Activated CD4-positive, alpha-beta memory T cell treated with anti-CD3 and anti-CD28 coated beads, Interleukin-2, amount 10 ng/mL, durations not matched to agents 7 days and 5 days (primary cell): ENCODE data around the gene JPT2. TPM values are rescaled to one million over a fixed set of nuclear protein-coding genes. Genes with fewer than 3 reads are reported as not detected.
"Not testable (repeated sequence)": the region's sequence is repeated elsewhere in the genome, so short reads cannot be mapped to it uniquely, and the experiment has no call there.

Experiments
- CTCF ChIA-PET: fragments of 350-600 bp; sonication (Branson Sonifier 250); formaldehyde crosslinking; loops from one replicate; lab custom pipeline; 2021; ENCODE audit warnings: antibody characterized with exemption, inconsistent platforms; lab: Charles Lee
- POLR2A ChIA-PET: fragments of 350-600 bp; sonication (Branson Sonifier 250); formaldehyde crosslinking; loops from one replicate; lab custom pipeline; 2021; ENCODE audit warnings: antibody characterized with exemption; lab: Charles Lee
- DNase-seq: peaks from one replicate; pipeline ENCODE4 v3.0.0-alpha.2; 2020
- H3K27ac Mint-ChIP-seq: one replicate; pipeline ENCODE4 v1.8.0; 2021; ENCODE audit warnings: mild to moderate bottlenecking, mixed read lengths
- H3K27me3 Mint-ChIP-seq: one replicate; pipeline ENCODE4 v1.8.0; 2021; ENCODE audit warnings: mixed read lengths
- H3K36me3 Mint-ChIP-seq: one replicate; pipeline ENCODE4 v1.8.0; 2021; ENCODE audit warnings: low read depth, mixed read lengths
- H3K4me1 Mint-ChIP-seq: one replicate; pipeline ENCODE4 v1.8.0; 2021; ENCODE audit warnings: mixed read lengths
- H3K4me3 Mint-ChIP-seq: one replicate; pipeline ENCODE4 v1.8.0; 2021; ENCODE audit warnings: mild to moderate bottlenecking, mixed read lengths
- H3K9me3 Mint-ChIP-seq: one replicate; pipeline ENCODE4 v1.8.0; 2021; ENCODE audit warnings: mixed read lengths
- total RNA-seq, 2 experiments: library from RNA; stranded (reverse); gene quantifications; one replicate each; pipeline ENCODE4 v1.2.3, GENCODE V29; 2021

Gene JPT2
- total RNA-seq, 2 experiments from 2014 or later: 44.9 to 48.9 TPM

- DNase-seq, H3K27me3 Mint-ChIP-seq, H3K4me3 Mint-ChIP-seq, H3K9me3 Mint-ChIP-seq, H3K36me3 Mint-ChIP-seq, H3K27ac Mint-ChIP-seq: not testable (repeated sequence)
- ChIA-PET CTCF (interaction anchor here (4.4 kb wide), 1 partner anchor 11 kb away, joined by 27 read pairs; the partner anchor contains the start of gene MAPK8IP3), POLR2A (interaction anchor here (1.9 kb wide), 1 partner anchor 11 kb away, joined by 4 read pairs; no protein-coding TSS in a partner anchor)
- H3K4me1 Mint-ChIP-seq: peaks cover 32% of the 10 kb centered on the region
Observed at GRCh38 chr16:1718236-1718635, 40.2 kb downstream of the JPT2 start.

- not testable (repeated sequence) for H3K36me3 Mint-ChIP-seq, H3K27ac Mint-ChIP-seq, H3K27me3 Mint-ChIP-seq, H3K4me3 Mint-ChIP-seq, DNase-seq, H3K9me3 Mint-ChIP-seq
- peaks cover 38% of the 10 kb centered on the region for H3K4me1 Mint-ChIP-seq
- CTCF ChIA-PET: interaction anchor here (0.9 to 4.4 kb wide), 2 partner anchors 10 to 13 kb away, joined by 5 to 27 read pairs; partner anchors contain the start of gene MAPK8IP3
- POLR2A ChIA-PET: interaction anchor here (0.7 to 1.8 kb wide), 4 partner anchors 11 to 41 kb away, joined by 3 to 6 read pairs (median 3); partner anchors contain the start of gene MAPK8IP3
Observed at GRCh38 chr16:1719559-1720229, 41.6 kb downstream of the JPT2 start.

GRCh38 chr16:1721372-1721771, 43.3 kb downstream of the JPT2 start:
- no peak for DNase-seq
- H3K27me3 Mint-ChIP-seq: no peaks in the 10 kb centered on the region
- ChIA-PET CTCF (no interaction called here), POLR2A (interaction anchor here (0.8 kb wide), 1 partner anchor 43 kb away, joined by 3 read pairs; no protein-coding TSS in a partner anchor)
- H3K27ac Mint-ChIP-seq: peak overlapping the region; percentile 21
- H3K4me1 Mint-ChIP-seq: peaks cover 38% of the 10 kb centered on the region
- H3K9me3 Mint-ChIP-seq: no peaks in the 10 kb centered on the region
- H3K4me3 Mint-ChIP-seq: no peak overlapping the region
- peaks cover 4% of the 10 kb centered on the region for H3K36me3 Mint-ChIP-seq

GRCh38 chr16:1723450-1724147, 45.5 kb downstream of the JPT2 start:
- peak; percentile 48 for DNase-seq
- no peaks in the 10 kb centered on the region for H3K9me3 Mint-ChIP-seq
- no peak overlapping the region for H3K4me3 Mint-ChIP-seq
- H3K27me3 Mint-ChIP-seq: no peaks in the 10 kb centered on the region
- CTCF ChIA-PET: interaction anchor here (0.7 to 1.2 kb wide), 6 partner anchors 10 to 113 kb away, joined by 3 to 8 read pairs (median 3); no protein-coding TSS in a partner anchor
- peak overlapping the region; percentile 49 for H3K27ac Mint-ChIP-seq
- peaks cover 37% of the 10 kb centered on the region for H3K4me1 Mint-ChIP-seq
- POLR2A ChIA-PET: interaction anchor here (0.9 kb wide), 1 partner anchor 59 kb away, joined by 3 read pairs; the partner anchor contains the start of genes NUBP2 and SPSB3
- H3K36me3 Mint-ChIP-seq: peaks cover 14% of the 10 kb centered on the region

- DNase-seq: no peak
- POLR2A ChIA-PET: no interaction called here
- Mint-ChIP-seq H3K4me3 (no peak overlapping the region), H3K27me3 (no peaks in the 10 kb centered on the region), H3K9me3 (no peaks in the 10 kb centered on the region), H3K4me1 (peaks cover 33% of the 10 kb centered on the region), H3K27ac (no peak overlapping the region), H3K36me3 (peaks cover 18% of the 10 kb centered on the region)
- CTCF ChIA-PET: interaction anchor here (1.2 kb wide), 1 partner anchor 24 kb away, joined by 3 read pairs; no protein-coding TSS in a partner anchor
Observed at GRCh38 chr16:1724491-1724890, 46.4 kb downstream of the JPT2 start.

- H3K4me3 Mint-ChIP-seq: no peak overlapping the region
- no peak overlapping the region for H3K27ac Mint-ChIP-seq
- H3K27me3 Mint-ChIP-seq: no peaks in the 10 kb centered on the region
Observed at GRCh38 chr16:1726661-1727502, 48.8 kb downstream of the JPT2 start.

GRCh38 chr16:1727651-1728624, 49.9 kb downstream of the JPT2 start:
- Mint-ChIP-seq H3K4me1 (peaks cover 10% of the 10 kb centered on the region), H3K36me3 (peaks cover 25% of the 10 kb centered on the region), H3K27me3 (no peaks in the 10 kb centered on the region), H3K4me3 (no peak overlapping the region), H3K27ac (no peak overlapping the region), H3K9me3 (no peaks in the 10 kb centered on the region)
- ChIA-PET CTCF (no interaction called here), POLR2A (interaction anchor here (1.3 kb wide), 1 partner anchor 14 kb away, joined by 4 read pairs; no protein-coding TSS in a partner anchor)
- DNase-seq: no peak

More at GRCh38 chr16:1726661-1727502, 48.8 kb downstream of the JPT2 start:
- Mint-ChIP-seq H3K4me1 (peaks cover 20% of the 10 kb centered on the region), H3K9me3 (no peaks in the 10 kb centered on the region), H3K36me3 (peaks cover 20% of the 10 kb centered on the region)
- no peak for DNase-seq
- ChIA-PET POLR2A (no interaction called here), CTCF (interaction anchor here (1.6 to 1.9 kb wide), 2 partner anchors 21 to 24 kb away, joined by 3 to 8 read pairs; partner anchors contain the start of gene MAPK8IP3)

GRCh38 chr16:1729026-1729425, 50.9 kb downstream of the JPT2 start:
- DNase-seq: no peak
- ChIA-PET POLR2A (interaction anchor here (1.3 kb wide), 1 partner anchor 13 kb away, joined by 4 read pairs; no protein-coding TSS in a partner anchor), CTCF (no interaction called here)
- no peak overlapping the region for H3K27ac Mint-ChIP-seq
- H3K27me3 Mint-ChIP-seq: no peaks in the 10 kb centered on the region
- no peak overlapping the region for H3K4me3 Mint-ChIP-seq
- H3K36me3 Mint-ChIP-seq: peaks cover 33% of the 10 kb centered on the region
- no peaks in the 10 kb centered on the region for H3K4me1 Mint-ChIP-seq
- no peaks in the 10 kb centered on the region for H3K9me3 Mint-ChIP-seq

GRCh38 chr16:1729445-1729844, 51.4 kb downstream of the JPT2 start:
- Mint-ChIP-seq H3K4me1 (no peaks in the 10 kb centered on the region), H3K27ac (no peak overlapping the region), H3K27me3 (no peaks in the 10 kb centered on the region), H3K36me3 (peaks cover 33% of the 10 kb centered on the region), H3K9me3 (no peaks in the 10 kb centered on the region), H3K4me3 (no peak overlapping the region)
- ChIA-PET POLR2A (no interaction called here), CTCF (interaction anchor here (0.9 to 1.1 kb wide), 2 partner anchors 10 to 24 kb away, joined by 3 to 5 read pairs; partner anchors contain the start of gene MAPK8IP3)
- no peak for DNase-seq

GRCh38 chr16:1731073-1731472, 53.0 kb downstream of the JPT2 start:
- ChIA-PET POLR2A (no interaction called here), CTCF (no interaction called here)
- DNase-seq: no peak
- Mint-ChIP-seq H3K4me1 (no peaks in the 10 kb centered on the region), H3K27me3 (no peaks in the 10 kb centered on the region), H3K9me3 (no peaks in the 10 kb centered on the region), H3K27ac (no peak overlapping the region), H3K36me3 (peaks cover 32% of the 10 kb centered on the region), H3K4me3 (no peak overlapping the region)

GRCh38 chr16:1731603-1732002, 53.5 kb downstream of the JPT2 start:
- Mint-ChIP-seq H3K4me3 (no peak overlapping the region), H3K27me3 (no peaks in the 10 kb centered on the region), H3K4me1 (no peaks in the 10 kb centered on the region), H3K9me3 (no peaks in the 10 kb centered on the region), H3K27ac (no peak overlapping the region), H3K36me3 (peaks cover 30% of the 10 kb centered on the region)
- ChIA-PET POLR2A (no interaction called here), CTCF (no interaction called here)
- DNase-seq: no peak
